HG03097 (cell line): ENCODE results near the gene SLC9C1.

Source experiments
- ATAC-seq: cut with Tn5 transposase; IDR thresholded peaks from one replicate; pipeline ENCODE4 v1.9.1; 2021; ENCODE audit not compliant: unreplicated experiment, low FRiP score

Gene SLC9C1

GRCh38 chr3:112293368-112294321 lies at the start of gene SLC9C1:
Gene SLC9C1, minus strand, starts transcription at chr3:112294216. Its CDS starts 7,425 bp downstream, at chr3:112286791.
- no peak for ATAC-seq

DNA sequence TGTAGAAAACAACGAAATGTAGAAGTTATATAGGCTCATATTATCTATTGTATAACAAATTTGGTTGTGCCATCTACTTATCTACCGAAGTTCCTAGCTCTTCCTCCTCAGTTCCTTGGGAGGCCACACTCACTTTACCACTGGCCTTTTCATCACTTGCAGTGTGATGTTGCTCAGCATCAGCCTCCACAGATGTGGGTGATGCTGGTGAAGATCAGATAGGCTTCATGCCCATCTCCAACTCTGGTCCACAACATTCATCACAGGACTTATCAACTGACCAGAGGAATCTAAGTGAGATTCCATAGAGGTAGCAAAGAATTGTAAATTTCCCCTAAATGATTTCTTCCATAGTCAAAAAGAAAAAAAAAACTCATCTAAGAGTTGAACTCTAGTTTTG lies 47.4 kb upstream of the SLC9C1 start:
- ATAC-seq, result no peak

- no peak for ATAC-seq
Observed at GRCh38 chr3:112339609-112340008, 45.6 kb upstream of the SLC9C1 start.

GRCh38 chr3:112339134-112339533 lies 45.1 kb upstream of the SLC9C1 start:
- ATAC-seq, result no peak

DNA sequence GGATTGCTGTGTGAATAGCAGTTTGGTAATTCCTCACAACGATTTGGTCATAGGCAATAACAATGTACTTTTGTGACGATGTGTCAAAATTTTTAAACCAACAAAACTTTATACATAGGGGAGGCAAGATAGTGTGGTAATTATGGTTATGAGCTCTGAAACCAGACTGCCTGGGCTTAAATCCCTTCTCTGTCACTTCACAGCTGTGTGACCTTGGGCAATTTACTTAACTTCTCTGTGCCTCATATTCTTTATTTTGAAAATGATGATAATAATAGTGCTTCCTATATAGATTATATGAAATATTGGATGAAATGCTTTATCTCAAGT lies 44.7 kb upstream of the SLC9C1 start:
- ATAC-seq, result no peak

GRCh38 chr3:112338021-112338726 lies 44.2 kb upstream of the SLC9C1 start:
- no peak for ATAC-seq

GRCh38 chr3:112335434-112335781 lies 41.4 kb upstream of the SLC9C1 start:
- ATAC-seq, result no peak

GRCh38 chr3:112334691-112335433 lies 40.8 kb upstream of the SLC9C1 start:
- no peak for ATAC-seq

DNA sequence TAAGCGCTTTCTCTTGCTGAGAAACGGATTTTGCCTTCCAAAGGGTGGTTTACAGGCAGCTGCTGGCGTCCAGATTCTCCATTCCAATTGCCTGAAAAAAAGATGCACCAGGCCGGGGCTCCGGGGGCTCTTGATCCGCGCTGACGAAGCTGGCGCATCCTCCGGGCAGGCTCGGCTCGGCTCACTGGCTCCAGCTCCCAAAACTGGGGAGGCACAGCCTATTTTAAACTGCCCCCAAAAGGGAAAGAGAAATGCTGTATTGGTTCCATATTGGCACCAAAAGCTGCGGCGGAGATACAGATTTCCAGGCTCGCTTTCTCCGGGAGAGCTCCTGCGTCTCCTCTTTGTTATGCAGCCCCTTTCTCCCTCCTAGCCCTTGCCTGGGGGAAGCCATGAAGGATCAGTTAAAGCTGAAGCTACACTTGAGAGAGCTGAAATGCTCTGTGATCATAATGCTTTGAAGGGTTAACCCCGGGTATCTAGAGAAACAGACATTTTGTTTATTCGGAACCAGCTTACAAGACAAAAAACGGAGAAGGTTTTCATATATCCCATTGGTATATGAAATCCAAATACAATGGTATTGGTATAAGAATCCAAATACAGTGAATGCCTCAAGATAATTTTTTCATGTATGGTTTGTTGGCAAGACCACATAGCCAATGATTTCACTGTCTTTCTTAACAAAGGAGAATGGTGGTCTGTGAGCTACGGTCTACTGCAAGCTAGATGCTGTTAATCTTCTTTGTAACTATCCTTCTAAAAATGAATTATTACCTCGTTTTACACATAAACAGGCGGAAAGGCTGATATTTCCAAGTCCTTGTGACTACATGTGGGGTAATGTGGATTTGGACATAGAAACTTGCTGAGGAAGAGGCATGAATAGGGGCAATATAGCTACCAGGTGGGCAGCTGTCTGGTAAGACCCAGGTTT lies 39.6 kb upstream of the SLC9C1 start:
- no peak for ATAC-seq

GRCh38 chr3:112333002-112333380 lies 39.0 kb upstream of the SLC9C1 start, which contains the start of gene CD200:
Gene CD200, plus strand, starts transcription at chr3:112333156. Its CDS starts 57 bp downstream, at chr3:112333213.
- no peak for ATAC-seq

DNA sequence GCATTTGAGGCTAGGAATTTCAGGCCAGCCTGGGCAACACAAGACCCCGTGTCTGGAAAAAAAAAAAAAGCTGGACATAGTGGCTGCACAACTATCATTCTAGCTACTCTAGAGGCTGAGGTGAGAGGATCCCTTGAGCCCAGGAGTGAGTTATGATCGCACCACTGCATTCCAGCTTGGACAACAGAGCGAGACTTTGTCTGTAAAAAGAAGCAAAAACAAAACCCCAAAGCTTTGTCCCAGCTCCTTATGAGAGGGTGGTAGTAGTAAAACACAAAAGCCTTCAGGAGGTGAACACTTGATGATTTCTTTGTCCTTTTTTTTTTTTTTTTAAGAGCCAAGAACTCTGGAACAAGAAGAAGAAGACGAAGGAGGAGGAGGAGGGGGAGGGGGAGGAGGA lies 37.8 kb upstream of the SLC9C1 start:
- ATAC-seq, result no peak

GRCh38 chr3:112327371-112327951 lies 33.4 kb upstream of the SLC9C1 start:
- peak; percentile 93 for ATAC-seq

DNA sequence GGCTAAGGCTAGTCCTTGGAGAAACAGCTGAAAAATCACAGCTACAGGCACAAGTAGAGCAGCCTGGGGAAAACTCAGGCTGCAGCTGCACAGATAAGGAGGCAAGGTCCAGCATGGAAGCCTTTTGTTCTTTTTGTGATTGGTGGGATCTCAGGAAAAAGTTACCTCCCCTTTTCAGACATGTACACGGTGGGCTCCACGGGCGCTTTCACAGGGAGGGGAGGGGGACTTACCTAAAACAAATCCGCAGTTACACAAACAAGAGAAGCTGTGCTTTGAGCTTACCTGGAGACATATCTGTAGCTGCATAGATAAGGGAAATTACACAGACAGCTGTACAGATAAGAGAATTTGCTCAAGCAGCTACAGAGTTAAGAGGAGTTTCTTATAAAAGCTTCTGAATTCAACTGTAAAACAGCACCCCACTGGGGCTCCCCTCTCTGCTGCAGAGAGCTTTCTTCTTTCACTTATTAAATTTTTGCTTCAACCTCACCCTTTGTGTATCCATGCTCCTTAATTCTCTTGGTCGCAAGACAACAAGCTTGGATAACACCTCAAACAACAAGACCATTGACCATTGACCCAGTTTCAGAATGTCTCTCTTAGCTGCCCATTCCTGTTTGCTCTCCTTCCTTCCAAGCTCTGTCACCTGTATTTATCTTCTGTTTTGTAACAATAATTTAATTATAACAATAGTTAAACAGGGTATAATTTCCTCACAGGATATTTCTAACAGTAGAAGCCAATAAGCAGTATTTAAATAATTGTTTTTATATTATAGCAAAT lies 28.0 kb upstream of the SLC9C1 start:
- no peak for ATAC-seq

DNA sequence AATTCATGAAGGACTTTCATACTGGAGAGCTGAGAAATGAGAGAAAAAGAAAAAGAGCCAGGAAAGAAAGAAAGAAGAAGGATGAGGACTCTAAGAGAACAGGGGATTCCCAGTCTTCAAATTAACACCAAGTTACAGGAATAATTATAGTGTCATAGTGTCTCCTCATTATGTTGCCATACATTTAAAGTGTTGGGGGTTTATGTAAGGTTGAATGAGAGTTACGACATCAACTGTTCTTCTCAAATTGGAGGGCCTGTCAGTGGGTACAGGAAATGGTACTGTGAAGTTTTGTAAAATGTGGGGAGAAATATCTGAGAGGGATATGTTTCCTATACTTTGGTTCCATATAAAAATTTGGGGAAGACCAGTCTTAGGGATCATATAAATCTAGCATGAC lies 26.7 kb upstream of the SLC9C1 start:
- ATAC-seq, result no peak

GRCh38 chr3:112319516-112320276 lies 25.7 kb upstream of the SLC9C1 start:
- no peak for ATAC-seq

- ATAC-seq, result no peak
Observed at GRCh38 chr3:112315791-112316190, 21.8 kb upstream of the SLC9C1 start.

GRCh38 chr3:112314649-112315048 lies 20.6 kb upstream of the SLC9C1 start:
- ATAC-seq, result no peak
